GM18499 (cell line): Measurements from ENCODE around the gene MAL.

Experiments used
- ATAC-seq: cut with Tn5 transposase; IDR thresholded peaks from one replicate; pipeline ENCODE4 v1.9.1; 2021; ENCODE audit warnings: moderate number of reproducible peaks; ENCODE audit not compliant: insufficient read depth, unreplicated experiment

The MAL gene

GRCh38 chr2:95058989-95059641 is 33.6 kb downstream of the MAL start:
- no peak for ATAC-seq

- ATAC-seq, result no peak
Observed at GRCh38 chr2:95059656-95060370, 34.3 kb downstream of the MAL start.

- ATAC-seq, result no peak
Observed at GRCh38 chr2:95060446-95061118, 35.1 kb downstream of the MAL start.

- ATAC-seq, result no peak
Observed at GRCh38 chr2:95061119-95061512, 35.6 kb downstream of the MAL start.

GRCh38 chr2:95061601-95062183 is 36.2 kb downstream of the MAL start:
- ATAC-seq, result no peak

- ATAC-seq, result peak; percentile 18
Observed at GRCh38 chr2:95062242-95063085, 37.0 kb downstream of the MAL start.

- ATAC-seq, result peak; percentile 89
Observed at GRCh38 chr2:95063086-95063958, 37.8 kb downstream of the MAL start.

- ATAC-seq, result no peak
Observed at GRCh38 chr2:95068256-95068655, 42.7 kb downstream of the MAL start.

GRCh38 chr2:95069465-95069864 is 44.0 kb downstream of the MAL start:
- no peak for ATAC-seq

- no peak for ATAC-seq
Observed at GRCh38 chr2:95071856-95072255, 46.3 kb downstream of the MAL start.

- ATAC-seq, result no peak
Observed at GRCh38 chr2:95072424-95072823, 46.9 kb downstream of the MAL start.

- ATAC-seq, result no peak
Observed at GRCh38 chr2:95073856-95074662, 48.6 kb downstream of the MAL start.

GRCh38 chr2:95074663-95075439 is 49.3 kb downstream of the MAL start:
- no peak for ATAC-seq

GRCh38 chr2:95075440-95076132 is 50.1 kb downstream of the MAL start:
- no peak for ATAC-seq

GRCh38 chr2:95076705-95077529 is 51.4 kb downstream of the MAL start:
- no peak for ATAC-seq

GRCh38 chr2:95077530-95077825 is 52.0 kb downstream of the MAL start:
- no peak for ATAC-seq
